Epithelial cell of esophagus (primary cell): ENCODE results near the gene SMARCA4.

ENCODE experiments used
- DNase-seq: peaks from one replicate; pipeline ENCODE4 v3.0.0; 2010; ENCODE audit warnings: low read depth
- H3K4me3 ChIP-seq: 2 replicates; pipeline ENCODE4 v1.5.1; 2011; ENCODE audit warnings: mild to moderate bottlenecking, low read length, control low read depth
- CTCF ChIP-seq: IDR thresholded peaks from 2 replicates; pipeline ENCODE4 v1.5.1; 2011; ENCODE audit warnings: low read depth, mild to moderate bottlenecking, low read length, control low read depth, inconsistent platforms; ENCODE audit not compliant: insufficient read depth; ENCODE audit errors: missing control alignments

The SMARCA4 gene

GRCh38 chr19:11025445-11025844, 64.6 kb downstream of the SMARCA4 start:
- no peak for TF ChIP-seq CTCF
- DNase-seq, result no peak
- no peak overlapping the region for H3K4me3 ChIP-seq

GRCh38 chr19:11025997-11026396, 65.2 kb downstream of the SMARCA4 start:
- no peak overlapping the region for H3K4me3 ChIP-seq
- TF ChIP-seq CTCF, result no peak
- no peak for DNase-seq

GRCh38 chr19:11027381-11027780, 66.6 kb downstream of the SMARCA4 start:
- H3K4me3 ChIP-seq, result no peak overlapping the region
- no peak for DNase-seq
- no peak for TF ChIP-seq CTCF

- H3K4me3 ChIP-seq, result no peak overlapping the region
- no peak for TF ChIP-seq CTCF
- DNase-seq, result no peak
Observed at GRCh38 chr19:11028146-11028545, 67.3 kb downstream of the SMARCA4 start.

- DNase-seq, result no peak
- no peak for TF ChIP-seq CTCF
- no peak overlapping the region for H3K4me3 ChIP-seq
Observed at GRCh38 chr19:11031421-11032070, 70.7 kb downstream of the SMARCA4 start.

- H3K4me3 ChIP-seq, result no peak overlapping the region
- TF ChIP-seq CTCF, result no peak
- DNase-seq, result no peak
Observed at GRCh38 chr19:11033251-11033650, 72.4 kb downstream of the SMARCA4 start.

GRCh38 chr19:11033763-11034162, 72.9 kb downstream of the SMARCA4 start:
- no peak for TF ChIP-seq CTCF

More at GRCh38 chr19:11033763-11034162, 72.9 kb downstream of the SMARCA4 start:
- no peak overlapping the region for H3K4me3 ChIP-seq
- no peak for DNase-seq
